Common myeloid progenitor, CD34-positive (primary cell): Measurements from ENCODE around the gene SUSD4.

Experiments
- CTCF ChIA-PET: fragments of 350-600 bp; sonication (Branson Sonifier 250); formaldehyde crosslinking; loops from one replicate; lab custom pipeline; 2021; ENCODE audit warnings: antibody characterized with exemption; lab: Charles Lee
- POLR2A ChIA-PET: fragments of 350-600 bp; sonication (Branson Sonifier 250); formaldehyde crosslinking; loops from one replicate; lab custom pipeline; 2021; ENCODE audit warnings: antibody characterized with exemption; lab: Charles Lee
- DNase-seq, 3 donors: peaks; one replicate each; pipeline versions ENCODE4 v3.0.0 to v3.0.0-alpha.2; 2013
- H3K27ac ChIP-seq, 2 experiments: 1 replicate in 1 of 2; 2 replicates in 1 of 2; pipeline ENCODE4 v1.7.0; 2013; ENCODE audit warnings: inconsistent platforms in 2 of 2, low read length in 2 of 2, mild to moderate bottlenecking in 2 of 2, low read depth in 1 of 2, moderate library complexity in 1 of 2; ENCODE audit not compliant: severe bottlenecking in 2 of 2, insufficient read depth in 1 of 2, poor library complexity in 1 of 2
- H3K27me3 ChIP-seq, 5 experiments: replicated peaks in 2 of 5; 1 replicate in 3 of 5; 2 replicates in 2 of 5; pipeline versions ENCODE4 v1.6.1 to v1.7.0; 2013; ENCODE audit warnings: low read length in 4 of 5, mild to moderate bottlenecking in 2 of 5, moderate library complexity in 2 of 5, inconsistent platforms in 1 of 5; ENCODE audit not compliant: insufficient read depth in 5 of 5, control insufficient read depth in 4 of 5
- H3K36me3 ChIP-seq, 4 experiments: 1 replicate in 2 of 4; 2 replicates in 2 of 4; pipeline versions ENCODE4 v1.6.1 to v1.7.0; 2013; ENCODE audit warnings: low read length in 3 of 4, control low read depth in 1 of 4, mild to moderate bottlenecking in 1 of 4; ENCODE audit not compliant: control insufficient read depth in 4 of 4, insufficient read depth in 4 of 4
- H3K4me1 ChIP-seq, 4 experiments: 1 replicate in 3 of 4; 2 replicates in 1 of 4; pipeline versions ENCODE4 v1.6.1 to v1.7.1; 2013; ENCODE audit warnings: low read length in 3 of 4, mild to moderate bottlenecking in 3 of 4, control low read depth in 1 of 4, inconsistent platforms in 1 of 4, moderate library complexity in 1 of 4; ENCODE audit not compliant: control insufficient read depth in 4 of 4, insufficient read depth in 4 of 4; ENCODE audit errors: control extremely low read depth in 1 of 4
- H3K4me3 ChIP-seq, 7 experiments: 1 replicate in 4 of 7; 2 replicates in 3 of 7; pipeline versions ENCODE4 v1.5.1 to v1.7.0; 2013; ENCODE audit warnings: mild to moderate bottlenecking in 7 of 7, low read length in 6 of 7, moderate library complexity in 6 of 7, inconsistent platforms in 2 of 7, low read depth in 2 of 7, control low read depth in 1 of 7; ENCODE audit not compliant: insufficient read depth in 4 of 7, control insufficient read depth in 1 of 7; ENCODE audit errors: extremely low read depth in 1 of 7
- H3K9me3 ChIP-seq, 5 experiments: 1 replicate in 4 of 5; 2 replicates in 1 of 5; pipeline versions ENCODE4 v1.6.1 to v1.7.1; 2013; ENCODE audit warnings: low read length in 4 of 5, mild to moderate bottlenecking in 2 of 5, inconsistent platforms in 1 of 5, low read depth in 1 of 5, moderate library complexity in 1 of 5; ENCODE audit not compliant: control insufficient read depth in 4 of 5, insufficient read depth in 2 of 5; ENCODE audit errors: control extremely low read depth in 1 of 5
- WGBS: methylation state at CpG from one replicate; pipeline ENCODE4 v1.1.5; 2013; ENCODE audit not compliant: insufficient coverage; 5-methylcytosine and 5-hydroxymethylcytosine counted together

The SUSD4 gene

GRCh38 chr1:223331301-223331700 is 32.7 kb downstream of the SUSD4 start:
- 95% methylated on average over 4 of the region's 4 CpGs for WGBS
- H3K9me3 ChIP-seq: no peaks in the 10 kb centered on the region
- POLR2A ChIA-PET: no interaction called here
- DNase-seq: no peak
- no peak overlapping the region for H3K4me3 ChIP-seq
- no peak overlapping the region for H3K27ac ChIP-seq
- H3K4me1 ChIP-seq: no peaks in the 10 kb centered on the region
- peaks cover 0 to 2% (median 0%) of the 10 kb centered on the region in 5 experiments for H3K27me3 ChIP-seq
- H3K36me3 ChIP-seq: no peaks in the 10 kb centered on the region
- CTCF ChIA-PET: no interaction called here

GRCh38 chr1:223330466-223330865 is 33.5 kb downstream of the SUSD4 start:
- DNase-seq: no peak
- Histone ChIP-seq H3K4me3 (no peak overlapping the region), H3K27ac (no peak overlapping the region), H3K36me3 (no peaks in the 10 kb centered on the region), H3K4me1 (no peaks in the 10 kb centered on the region), H3K27me3 (peaks cover 0 to 2% (median 0%) of the 10 kb centered on the region in 5 experiments), H3K9me3 (no peaks in the 10 kb centered on the region)
- ChIA-PET POLR2A (no interaction called here), CTCF (no interaction called here)
- WGBS: 100% methylated on average over 2 of the region's 3 CpGs

GRCh38 chr1:223329664-223330415 is 34.1 kb downstream of the SUSD4 start:
- 98% methylated on average over 5 of the region's 5 CpGs for WGBS
- Histone ChIP-seq H3K9me3 (no peaks in the 10 kb centered on the region), H3K27ac (no peak overlapping the region), H3K27me3 (peaks cover 0 to 2% (median 0%) of the 10 kb centered on the region in 5 experiments), H3K36me3 (no peaks in the 10 kb centered on the region), H3K4me1 (no peaks in the 10 kb centered on the region), H3K4me3 (no peak overlapping the region)
- DNase-seq: no peak
- ChIA-PET CTCF (no interaction called here), POLR2A (interaction anchor here (0.6 kb wide), 1 partner anchor 34 kb away, joined by 3 read pairs; the partner anchor contains the start of gene SUSD4)

- peaks cover 0 to 2% (median 0%) of the 10 kb centered on the region in 5 experiments for H3K27me3 ChIP-seq
- DNase-seq: no peak
- H3K9me3 ChIP-seq: no peaks in the 10 kb centered on the region
- H3K4me1 ChIP-seq: no peaks in the 10 kb centered on the region
- no peaks in the 10 kb centered on the region for H3K36me3 ChIP-seq
- POLR2A ChIA-PET: interaction anchor here (0.6 kb wide), 1 partner anchor 35 kb away, joined by 3 read pairs; the partner anchor contains the start of gene SUSD4
- no peak overlapping the region for H3K27ac ChIP-seq
- no peak overlapping the region for H3K4me3 ChIP-seq
- CTCF ChIA-PET: no interaction called here
Measured at GRCh38 chr1:223329252-223329651, 34.7 kb downstream of the SUSD4 start.

GRCh38 chr1:223328566-223328965 is 35.4 kb downstream of the SUSD4 start:
- Histone ChIP-seq H3K36me3 (no peaks in the 10 kb centered on the region), H3K4me3 (no peak overlapping the region), H3K9me3 (no peaks in the 10 kb centered on the region), H3K4me1 (peaks cover 0 to 2% (median 1%) of the 10 kb centered on the region in 4 experiments), H3K27ac (no peak overlapping the region), H3K27me3 (peaks cover 0 to 2% (median 0%) of the 10 kb centered on the region in 5 experiments)
- WGBS: 100% methylated on average over 4 of the region's 4 CpGs
- POLR2A ChIA-PET: no interaction called here
- DNase-seq: no peak
- CTCF ChIA-PET: no interaction called here

- ChIA-PET POLR2A (no interaction called here), CTCF (interaction anchor here (1.2 kb wide), 1 partner anchor 10 kb away, joined by 3 read pairs; no protein-coding TSS in a partner anchor)
- no CpG with 5 or more reads among the region's 1 CpG for WGBS
- no peaks in the 10 kb centered on the region for H3K36me3 ChIP-seq
- peaks cover 0 to 15% (median 8%) of the 10 kb centered on the region in 4 experiments for H3K4me1 ChIP-seq
- no peaks in the 10 kb centered on the region for H3K9me3 ChIP-seq
- peaks cover 0 to 2% (median 0%) of the 10 kb centered on the region in 5 experiments for H3K27me3 ChIP-seq
- H3K27ac ChIP-seq: no peak overlapping the region
- H3K4me3 ChIP-seq: no peak overlapping the region
- DNase-seq: no peak
Measured at GRCh38 chr1:223326776-223327175, 37.2 kb downstream of the SUSD4 start.
